SK-N-SH (cell line): ENCODE results near the gene SHROOM3. TPM values are rescaled to one million over a fixed set of nuclear protein-coding genes. Genes with fewer than 3 reads are reported as not detected.

Experiments
- CTCF ChIA-PET: fragments of 300-600, 350-600 bp; formaldehyde crosslinking; extraction: SDS; loops from one replicate; lab custom pipeline; 2021; lab: Yijun Ruan, JAX
- POLR2A ChIA-PET: fragments of 350-600 bp; sonication (Branson Sonifier 250); formaldehyde crosslinking; extraction: SDS; loops from one replicate; lab custom pipeline; 2020; ENCODE audit warnings: antibody characterized with exemption, inconsistent platforms; lab: Yijun Ruan, JAX
- DNase-seq: peaks from one replicate; pipeline ENCODE4 v3.0.0; 2012
- H2AFZ ChIP-seq: fragments of 200-600 bp; sonication (generic); 2 replicates; pipeline ENCODE4 v1.8.1; 2016; ENCODE audit warnings: antibody characterized with exemption, mild to moderate bottlenecking, low read depth
- H3F3A ChIP-seq: fragments of 200-600 bp; sonication (generic); replicated peaks from 2 replicates; pipeline ENCODE3; 2016; ENCODE audit warnings: antibody characterized with exemption, mild to moderate bottlenecking; ENCODE audit not compliant: insufficient read depth
- H3K27ac ChIP-seq, 2 experiments: fragments of 200-500 bp in 1 of 2; fragments of 200-600 bp in 1 of 2; sonication (Bioruptor generic) in 1 of 2; sonication (generic), shearing (Covaris generic) in 1 of 2; 2 replicates each; pipeline versions ENCODE4 v1.5.1 to v1.6.1; 2014 to 2016; ENCODE audit warnings: low read depth in 2 of 2, inconsistent platforms in 1 of 2, low read length in 1 of 2, mild to moderate bottlenecking in 1 of 2, mixed read lengths in 1 of 2
- H3K27me3 ChIP-seq: fragments of 200-600 bp; sonication (generic), shearing (Covaris generic); 2 replicates; pipeline ENCODE4 v1.6.1; 2016; ENCODE audit warnings: mixed run types; ENCODE audit not compliant: insufficient read depth
- H3K36me3 ChIP-seq, 2 experiments: fragments of 200-500 bp in 1 of 2; fragments of 200-600 bp in 1 of 2; sonication (Bioruptor generic) in 1 of 2; sonication (generic) in 1 of 2; replicated peaks in 1 of 2; 2 replicates each; pipeline versions ENCODE3 to v1.5.1; 2014 to 2016; ENCODE audit warnings: low read length in 1 of 2, mild to moderate bottlenecking in 1 of 2; ENCODE audit not compliant: insufficient read depth in 2 of 2, control insufficient read depth in 1 of 2
- H3K4me1 ChIP-seq, 2 experiments: fragments of 200-500 bp in 1 of 2; fragments of 200-600 bp in 1 of 2; sonication (Bioruptor generic) in 1 of 2; sonication (generic), shearing (Covaris generic) in 1 of 2; 2 replicates each; pipeline versions ENCODE4 v1.5.1 to v1.6.1; 2014 to 2016; ENCODE audit warnings: low read depth in 1 of 2, low read length in 1 of 2, mixed run types in 1 of 2; ENCODE audit not compliant: insufficient read depth in 2 of 2, control insufficient read depth in 1 of 2
- H3K4me2 ChIP-seq: fragments of 200-600 bp; sonication (generic), shearing (Covaris generic); 2 replicates; pipeline ENCODE4 v1.6.1; 2017; ENCODE audit warnings: mixed run types
- H3K4me3 ChIP-seq, 2 experiments: fragments of 200-500 bp in 1 of 2; fragments of 200-600 bp in 1 of 2; sonication (Bioruptor generic) in 1 of 2; sonication (generic), shearing (Covaris generic) in 1 of 2; 2 replicates each; pipeline versions ENCODE4 v1.5.1 to v1.8.1; 2014 to 2016; ENCODE audit warnings: low read depth in 2 of 2, inconsistent platforms in 1 of 2, low read length in 1 of 2, mild to moderate bottlenecking in 1 of 2, mixed read lengths in 1 of 2, moderate library complexity in 1 of 2
- H3K79me2 ChIP-seq: fragments of 200-600 bp; sonication (generic); 2 replicates; pipeline ENCODE4 v1.8.1; 2017; ENCODE audit warnings: mild to moderate bottlenecking; ENCODE audit not compliant: insufficient read depth
- H3K9ac ChIP-seq: fragments of 200-600 bp; sonication (generic); 2 replicates; pipeline ENCODE4 v1.6.1; 2017; ENCODE audit warnings: mixed run types
- H3K9me2 ChIP-seq: fragments of 200-600 bp; sonication (generic); 2 replicates; pipeline ENCODE4 v1.6.1; 2017; ENCODE audit warnings: mixed run types
- H3K9me3 ChIP-seq: fragments of 200-600 bp; sonication (generic); 2 replicates; pipeline ENCODE4 v1.6.1; 2017; ENCODE audit warnings: mixed run types, mild to moderate bottlenecking, moderate library complexity
- H4K20me1 ChIP-seq: fragments of 200-600 bp; sonication (generic); 2 replicates; pipeline ENCODE4 v1.6.1; 2017; ENCODE audit warnings: mild to moderate bottlenecking, mixed run types; ENCODE audit not compliant: insufficient read depth
- ELF1 ChIP-seq: IDR thresholded peaks from 2 replicates; pipeline ENCODE4 v1.4.0; 2012
- EP300 ChIP-seq, 2 experiments: IDR thresholded peaks; 2 replicates each; pipeline versions ENCODE4 v1.4.0 to v1.6.1; 2012; ENCODE audit warnings: borderline replicate concordance in 1 of 2, low read depth in 1 of 2, low read length in 1 of 2
- EZH2phosphoT487 ChIP-seq: fragments of 200-600 bp; sonication (generic); IDR thresholded peaks from 2 replicates; pipeline ENCODE4 v1.6.1; 2017; ENCODE audit warnings: low read depth, mixed run types, mild to moderate bottlenecking, antibody characterized with exemption, moderate library complexity, borderline replicate concordance
- FOXJ3 ChIP-seq: sonication (generic); formaldehyde crosslinking; IDR thresholded peaks from 2 replicates; pipeline ENCODE4 v1.5.1; 2020; ENCODE audit warnings: mild to moderate bottlenecking, missing genetic modification reagents
- GABPA ChIP-seq: IDR thresholded peaks from 2 replicates; pipeline ENCODE4 v1.4.0; 2012; ENCODE audit warnings: low read depth, mild to moderate bottlenecking
- GATA2 ChIP-seq: sonication (generic); formaldehyde crosslinking; IDR thresholded peaks from 2 replicates; pipeline ENCODE4 v1.5.0; 2020; ENCODE audit warnings: mild to moderate bottlenecking, missing genetic modification reagents
- MAX ChIP-seq: IDR thresholded peaks from 2 replicates; pipeline ENCODE4 v1.4.0; 2012; ENCODE audit warnings: low read depth
- NFIC ChIP-seq: IDR thresholded peaks from 2 replicates; pipeline ENCODE4 v1.4.0; 2012; ENCODE audit warnings: borderline replicate concordance
- PBX3 ChIP-seq: IDR thresholded peaks from 2 replicates; pipeline ENCODE4; 2012
- POLR2AphosphoS5 ChIP-seq: IDR thresholded peaks from 2 replicates; pipeline ENCODE4 v1.6.1; 2012; ENCODE audit warnings: low read depth, low read length
- RAD21 ChIP-seq: IDR thresholded peaks from 2 replicates; pipeline ENCODE4 v1.6.1; 2012; ENCODE audit warnings: mild to moderate bottlenecking, low read length
- REST ChIP-seq: IDR thresholded peaks from 2 replicates; pipeline ENCODE4 v1.6.1; 2012; ENCODE audit warnings: mild to moderate bottlenecking, low read depth, low read length, moderate library complexity
- RFX5 ChIP-seq: IDR thresholded peaks from 2 replicates; pipeline ENCODE4 v1.6.1; 2012; ENCODE audit warnings: mild to moderate bottlenecking, improper control_type of control experiment, low read length
- SIN3A ChIP-seq: IDR thresholded peaks from 2 replicates; pipeline ENCODE4 v1.6.1; 2012; ENCODE audit warnings: low read depth, mild to moderate bottlenecking, low read length, moderate library complexity, borderline replicate concordance
- SMC3 ChIP-seq: IDR thresholded peaks from 2 replicates; pipeline ENCODE4 v1.6.1; 2012; ENCODE audit warnings: low read depth, low read length, improper control_type of control experiment
- TAF1 ChIP-seq: IDR thresholded peaks from 2 replicates; pipeline ENCODE4 v1.6.1; 2012; ENCODE audit warnings: low read depth, mild to moderate bottlenecking, low read length, moderate library complexity, borderline replicate concordance
- TCF12 ChIP-seq: IDR thresholded peaks from 2 replicates; pipeline ENCODE4 v1.4.0; 2012
- WGBS: methylation state at CpG from one replicate; pipeline ENCODE4 v1.1.6; 2017; ENCODE audit warnings: low lambda C conversion rate; 5-methylcytosine and 5-hydroxymethylcytosine counted together
- polyA plus RNA-seq, 3 experiments: library from polyadenylated mRNA; depleted of rRNA; stranded (reverse); fragments of >200 nt; gene quantifications; 2 replicates each; pipeline ENCODE4 v1.2.3, GENCODE V29; 2012
- TF ChIP-seq, protein P1 (sequence below): fragments of 150-350 bp; IDR thresholded peaks from 2 replicates; pipeline ENCODE4 v1.6.1; 2017; ENCODE audit warnings: antibody characterized with exemption, low read length, low read depth, borderline replicate concordance
- TF ChIP-seq, protein P2 (sequence below): fragments of 200-600 bp; sonication (generic); IDR thresholded peaks from 2 replicates; pipeline ENCODE4 v1.6.1; 2017; ENCODE audit warnings: antibody characterized with exemption, mild to moderate bottlenecking, moderate library complexity

The SHROOM3 gene
- polyA plus RNA-seq, 1 of the 3 experiments (the other 2 are of a cell fraction): 4.3 TPM

- no peaks in the 10 kb centered on the region for H4K20me1 ChIP-seq
- 92% methylated on average over 3 of the region's 3 CpGs for WGBS
- TF ChIP-seq, protein P1, sequence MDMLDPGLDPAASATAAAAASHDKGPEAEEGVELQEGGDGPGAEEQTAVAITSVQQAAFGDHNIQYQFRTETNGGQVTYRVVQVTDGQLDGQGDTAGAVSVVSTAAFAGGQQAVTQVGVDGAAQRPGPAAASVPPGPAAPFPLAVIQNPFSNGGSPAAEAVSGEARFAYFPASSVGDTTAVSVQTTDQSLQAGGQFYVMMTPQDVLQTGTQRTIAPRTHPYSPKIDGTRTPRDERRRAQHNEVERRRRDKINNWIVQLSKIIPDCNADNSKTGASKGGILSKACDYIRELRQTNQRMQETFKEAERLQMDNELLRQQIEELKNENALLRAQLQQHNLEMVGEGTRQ: no peak
- no peak for TF ChIP-seq MAX
- no peak for TF ChIP-seq TAF1
- no peak for TF ChIP-seq EP300 (IDR thresholded peaks at IDR 0.05; ENCODE audit: borderline replicate concordance in 1 of 2, low read depth in 1 of 2, low read length in 1 of 2)
- TF ChIP-seq TCF12: no peak
- TF ChIP-seq, protein P2, sequence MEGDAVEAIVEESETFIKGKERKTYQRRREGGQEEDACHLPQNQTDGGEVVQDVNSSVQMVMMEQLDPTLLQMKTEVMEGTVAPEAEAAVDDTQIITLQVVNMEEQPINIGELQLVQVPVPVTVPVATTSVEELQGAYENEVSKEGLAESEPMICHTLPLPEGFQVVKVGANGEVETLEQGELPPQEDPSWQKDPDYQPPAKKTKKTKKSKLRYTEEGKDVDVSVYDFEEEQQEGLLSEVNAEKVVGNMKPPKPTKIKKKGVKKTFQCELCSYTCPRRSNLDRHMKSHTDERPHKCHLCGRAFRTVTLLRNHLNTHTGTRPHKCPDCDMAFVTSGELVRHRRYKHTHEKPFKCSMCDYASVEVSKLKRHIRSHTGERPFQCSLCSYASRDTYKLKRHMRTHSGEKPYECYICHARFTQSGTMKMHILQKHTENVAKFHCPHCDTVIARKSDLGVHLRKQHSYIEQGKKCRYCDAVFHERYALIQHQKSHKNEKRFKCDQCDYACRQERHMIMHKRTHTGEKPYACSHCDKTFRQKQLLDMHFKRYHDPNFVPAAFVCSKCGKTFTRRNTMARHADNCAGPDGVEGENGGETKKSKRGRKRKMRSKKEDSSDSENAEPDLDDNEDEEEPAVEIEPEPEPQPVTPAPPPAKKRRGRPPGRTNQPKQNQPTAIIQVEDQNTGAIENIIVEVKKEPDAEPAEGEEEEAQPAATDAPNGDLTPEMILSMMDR: no peak
- no peak for TF ChIP-seq FOXJ3
- no peak for TF ChIP-seq POLR2AphosphoS5
- H3K79me2 ChIP-seq: no peaks in the 10 kb centered on the region
- H3K36me3 ChIP-seq: no peaks in the 10 kb centered on the region
- H3K27me3 ChIP-seq: no peaks in the 10 kb centered on the region
- peaks cover 49% of the 10 kb centered on the region for H3F3A ChIP-seq
- ChIA-PET CTCF (interaction anchor here (1.1 kb wide), 1 partner anchor 9 kb away, joined by 3 read pairs; no protein-coding TSS in a partner anchor), POLR2A (no interaction called here)
- DNase-seq: no peak
- H3K4me1 ChIP-seq: peaks cover 14 to 27% of the 10 kb centered on the region in 2 experiments
- no peaks in the 10 kb centered on the region for H3K9me3 ChIP-seq
- H3K27ac ChIP-seq: peak overlapping the region; percentile 97 to 100; a peak in 3 of 4 replicates
- H3K9me2 ChIP-seq: no peaks in the 10 kb centered on the region
- H2AFZ ChIP-seq: no peak overlapping the region
- peak overlapping the region; percentile 96; the same call in 1 of the 2 replicates for H3K9ac ChIP-seq
- H3K4me2 ChIP-seq: no peak overlapping the region
- H3K4me3 ChIP-seq: no peak overlapping the region
These were observed 157.0 kb downstream of the SHROOM3 start for GRCh38 chr4:76591992-76592391.

- CTCF ChIA-PET: interaction anchor here (1.1 kb wide), 1 partner anchor 9 kb away, joined by 3 read pairs; no protein-coding TSS in a partner anchor
- Histone ChIP-seq H3K9me2 (no peaks in the 10 kb centered on the region), H2AFZ (no peak overlapping the region), H3K4me3 (no peak overlapping the region), H3F3A (peaks cover 49% of the 10 kb centered on the region), H4K20me1 (no peaks in the 10 kb centered on the region), H3K9ac (no peak overlapping the region), H3K9me3 (no peaks in the 10 kb centered on the region), H3K4me1 (peaks cover 14 to 27% of the 10 kb centered on the region in 2 experiments), H3K36me3 (no peaks in the 10 kb centered on the region), H3K79me2 (no peaks in the 10 kb centered on the region), H3K27me3 (no peaks in the 10 kb centered on the region), H3K27ac (peak overlapping the region; percentile 97 to 100; a peak in 3 of 4 replicates), H3K4me2 (no peak overlapping the region)
- POLR2A ChIA-PET: no interaction called here
- 96% methylated on average over 6 of the region's 6 CpGs for WGBS
- DNase-seq: no peak
- no peak for TF ChIP-seq GATA2 (CRISPR knock-in tag)
- no peak for TF ChIP-seq NFIC
- no peak for TF ChIP-seq SMC3
- no peak for TF ChIP-seq GABPA
- no peak for TF ChIP-seq ELF1
- no peak for TF ChIP-seq FOXJ3
- no peak for TF ChIP-seq MAX
- TF ChIP-seq RAD21: no peak
- TF ChIP-seq SIN3A: no peak
- TF ChIP-seq, protein P1: no peak
- no peak for TF ChIP-seq EZH2phosphoT487
- TF ChIP-seq RFX5: no peak
- TF ChIP-seq REST: no peak
- no peak for TF ChIP-seq PBX3
These were observed 157.4 kb downstream of the SHROOM3 start for GRCh38 chr4:76592460-76592859.
